Endodermal cell (in vitro differentiated cells): ENCODE results near the gene ZBP1. TPM values are rescaled to one million over a fixed set of nuclear protein-coding genes. Genes with fewer than 3 reads are reported as not detected.

Source experiments
- DNase-seq: peaks from one replicate; pipeline ENCODE4 v3.0.0-alpha.2; 2017
- H3K27ac ChIP-seq: 2 replicates; pipeline ENCODE4 v1.5.1; 2013; ENCODE audit warnings: mild to moderate bottlenecking, low read depth, low read length, moderate library complexity
- H3K27me3 ChIP-seq: 2 replicates; pipeline ENCODE4 v1.6.1; 2013; ENCODE audit warnings: mild to moderate bottlenecking, low read length, moderate library complexity; ENCODE audit not compliant: insufficient read depth, control insufficient read depth, poor library complexity, severe bottlenecking
- H3K36me3 ChIP-seq: 2 replicates; pipeline ENCODE4 v1.7.0; 2013; ENCODE audit warnings: mild to moderate bottlenecking, low read length, moderate library complexity; ENCODE audit not compliant: control insufficient read depth, insufficient read depth
- H3K4me1 ChIP-seq: one replicate; pipeline ENCODE4 v1.7.0; 2013; ENCODE audit warnings: low read length; ENCODE audit not compliant: control insufficient read depth, insufficient read depth
- H3K4me3 ChIP-seq: 2 replicates; pipeline ENCODE4 v1.5.1; 2013; ENCODE audit warnings: mild to moderate bottlenecking, low read length, moderate library complexity
- H3K9ac ChIP-seq: 2 replicates; pipeline ENCODE4 v1.6.1; 2013; ENCODE audit warnings: mild to moderate bottlenecking, low read length, moderate library complexity; ENCODE audit not compliant: poor library complexity, severe bottlenecking; ENCODE audit errors: extremely low read depth
- H3K9me3 ChIP-seq: 2 replicates; pipeline ENCODE4 v1.6.1; 2013; ENCODE audit warnings: mild to moderate bottlenecking, low read length, moderate library complexity; ENCODE audit not compliant: control insufficient read depth
- H3K27ac Mint-ChIP-seq: 2 replicates; pipeline ENCODE4 v1.8.0; 2020; ENCODE audit warnings: mixed read lengths
- H3K27me3 Mint-ChIP-seq: 2 replicates; pipeline ENCODE4 v1.8.0; 2021; ENCODE audit warnings: mild to moderate bottlenecking, mixed read lengths; ENCODE audit not compliant: insufficient read depth
- H3K36me3 Mint-ChIP-seq: 2 replicates; pipeline ENCODE4 v1.8.0; 2020; ENCODE audit warnings: low read depth, mixed read lengths
- H3K4me1 Mint-ChIP-seq: 2 replicates; pipeline ENCODE4 v1.8.0; 2020; ENCODE audit warnings: mixed read lengths
- H3K4me3 Mint-ChIP-seq: 2 replicates; pipeline ENCODE4 v1.8.0; 2020; ENCODE audit warnings: mild to moderate bottlenecking, moderate library complexity, mixed read lengths
- H3K9me3 Mint-ChIP-seq: 2 replicates; pipeline ENCODE4 v1.8.0; 2020; ENCODE audit warnings: mild to moderate bottlenecking, mixed read lengths
- CTCF ChIP-seq: fragments of 200-600 bp; sonication (generic); conservative IDR thresholded peaks from 2 replicates; pipeline ENCODE4 v1.5.0; 2021; ENCODE audit warnings: antibody characterized with exemption, mild to moderate bottlenecking
- WGBS, 2 experiments: methylation state at CpG; one replicate each; pipeline versions ENCODE4 v1.1.5 to v1.1.7; 2013; ENCODE audit warnings: missing lambda C conversion rate in 2 of 2, mixed read lengths in 1 of 2; ENCODE audit not compliant: insufficient coverage in 1 of 2, insufficient read length in 1 of 2; 5-methylcytosine and 5-hydroxymethylcytosine counted together
- total RNA-seq, 2 donors: library from RNA; stranded (reverse); fragmentation: NEBNext Ultra II Directional in 1 of 2; extraction: Animal tissue kit (Norgen Biotek cat#: 25700) in 1 of 2; gene quantifications; 2 replicates in 1 of 2; 3 replicates in 1 of 2; pipeline ENCODE4 v1.2.1, GENCODE V29; 2021

The ZBP1 gene
- total RNA-seq, 2 donors from 2014 or later: not detected

GRCh38 chr20:57618764-57619050 lies 1.5 kb downstream of the ZBP1 start:
- Mint-ChIP-seq H3K4me1 (no peaks in the 10 kb centered on the region), H3K27ac (no peak overlapping the region), H3K36me3 (no peaks in the 10 kb centered on the region), H3K4me3 (no peak overlapping the region), H3K9me3 (peaks cover under 1% of the 10 kb centered on the region), H3K27me3 (peaks cover 8% of the 10 kb centered on the region)
- no peaks in the 10 kb centered on the region for H3K36me3 ChIP-seq
- no peak overlapping the region for H3K4me3 ChIP-seq
- no peak for DNase-seq
- no peaks in the 10 kb centered on the region for H3K27me3 ChIP-seq
- H3K27ac ChIP-seq: no peak overlapping the region
- TF ChIP-seq CTCF: no peak
- no peaks in the 10 kb centered on the region for H3K4me1 ChIP-seq
- WGBS, 2 experiments: 89 to 90% methylated on average over 4 to 6 of the region's 6 CpGs
- no peak overlapping the region for H3K9ac ChIP-seq
- H3K9me3 ChIP-seq: no peaks in the 10 kb centered on the region

GRCh38 chr20:57618091-57618763 lies 2.0 kb downstream of the ZBP1 start:
- peaks cover 7% of the 10 kb centered on the region for H3K27me3 Mint-ChIP-seq

GRCh38 chr20:57617079-57617795 lies 3.0 kb downstream of the ZBP1 start:
- Histone ChIP-seq H3K9ac (no peak overlapping the region), H3K36me3 (no peaks in the 10 kb centered on the region), H3K27me3 (no peaks in the 10 kb centered on the region), H3K9me3 (no peaks in the 10 kb centered on the region), H3K4me1 (no peaks in the 10 kb centered on the region), H3K27ac (no peak overlapping the region), H3K4me3 (no peak overlapping the region)
- peaks cover 7% of the 10 kb centered on the region for H3K27me3 Mint-ChIP-seq
- no peaks in the 10 kb centered on the region for H3K4me1 Mint-ChIP-seq
- H3K4me3 Mint-ChIP-seq: no peak overlapping the region
- TF ChIP-seq CTCF: no peak
- H3K27ac Mint-ChIP-seq: no peak overlapping the region
- 85 to 95% methylated on average over 6 of the region's 6 CpGs for WGBS, 2 experiments
- no peak for DNase-seq
- no peaks in the 10 kb centered on the region for H3K36me3 Mint-ChIP-seq
- no peaks in the 10 kb centered on the region for H3K9me3 Mint-ChIP-seq

More at GRCh38 chr20:57618091-57618763, 2.0 kb downstream of the ZBP1 start:
- Histone ChIP-seq H3K4me3 (no peak overlapping the region), H3K9me3 (no peaks in the 10 kb centered on the region), H3K27ac (no peak overlapping the region), H3K27me3 (no peaks in the 10 kb centered on the region), H3K9ac (no peak overlapping the region), H3K4me1 (no peaks in the 10 kb centered on the region), H3K36me3 (no peaks in the 10 kb centered on the region)
- Mint-ChIP-seq H3K4me1 (no peaks in the 10 kb centered on the region), H3K9me3 (no peaks in the 10 kb centered on the region), H3K4me3 (no peak overlapping the region), H3K36me3 (no peaks in the 10 kb centered on the region), H3K27ac (no peak overlapping the region)
- 90 to 92% methylated on average over 12 to 14 of the region's 14 CpGs for WGBS, 2 experiments
- no peak for TF ChIP-seq CTCF
- DNase-seq: no peak
